ENCODE results near the gene GJB5. TPM values are rescaled to one million over a fixed set of nuclear protein-coding genes. Genes with fewer than 3 reads are reported as not detected.

Gene GJB5
- total and polyA plus RNA-seq, 2 of the 8 experiments (the other 6 are each of a cell fraction or from before 2014, with no cell fraction given): 0.86 to 3.1 TPM

DNA sequence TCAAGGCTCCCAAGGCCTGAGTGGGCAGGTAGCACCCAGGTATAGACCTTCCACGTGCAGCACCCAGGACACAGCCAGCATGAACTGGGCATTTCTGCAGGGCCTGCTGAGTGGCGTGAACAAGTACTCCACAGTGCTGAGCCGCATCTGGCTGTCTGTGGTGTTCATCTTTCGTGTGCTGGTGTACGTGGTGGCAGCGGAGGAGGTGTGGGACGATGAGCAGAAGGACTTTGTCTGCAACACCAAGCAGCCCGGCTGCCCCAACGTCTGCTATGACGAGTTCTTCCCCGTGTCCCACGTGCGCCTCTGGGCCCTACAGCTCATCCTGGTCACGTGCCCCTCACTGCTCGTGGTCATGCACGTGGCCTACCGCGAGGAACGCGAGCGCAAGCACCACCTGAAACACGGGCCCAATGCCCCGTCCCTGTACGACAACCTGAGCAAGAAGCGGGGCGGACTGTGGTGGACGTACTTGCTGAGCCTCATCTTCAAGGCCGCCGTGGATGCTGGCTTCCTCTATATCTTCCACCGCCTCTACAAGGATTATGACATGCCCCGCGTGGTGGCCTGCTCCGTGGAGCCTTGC, 6.4 kb downstream of the GJB5 start (continued):
- TF ChIP-seq CHD7 (IDR thresholded peaks at IDR 0.05; ENCODE audit: insufficient replicate concordance, low read length): no peak
- no peak for TF ChIP-seq CTBP2 (IDR thresholded peaks at IDR 0.05; ENCODE audit: borderline replicate concordance, insufficient read depth, insufficient read length, low read length)
- no peak for TF ChIP-seq GABPA (IDR thresholded peaks at IDR 0.05; ENCODE audit: borderline replicate concordance, insufficient read depth, low read length)

Data from H1 (cell line).